Mesodermal cell (in vitro differentiated cells): ENCODE measurements around the gene ZCCHC7.

Source experiments
- H3K27ac ChIP-seq: 2 replicates; pipeline ENCODE4 v1.7.0; 2013; ENCODE audit warnings: mild to moderate bottlenecking, low read depth, low read length, moderate library complexity; ENCODE audit not compliant: severe bottlenecking
- H3K36me3 ChIP-seq: 2 replicates; pipeline ENCODE4 v1.7.1; 2013; ENCODE audit warnings: mild to moderate bottlenecking, low read length, moderate library complexity; ENCODE audit not compliant: control insufficient read depth, insufficient read depth
- H3K4me1 ChIP-seq: one replicate; pipeline ENCODE4 v1.7.1; 2013; ENCODE audit warnings: mild to moderate bottlenecking, low read length; ENCODE audit not compliant: insufficient read depth, control insufficient read depth, poor library complexity, severe bottlenecking
- H3K4me3 ChIP-seq: 2 replicates; pipeline ENCODE4 v1.7.0; 2013; ENCODE audit warnings: low read length, control low read depth, mild to moderate bottlenecking; ENCODE audit not compliant: insufficient read depth, poor library complexity, severe bottlenecking; ENCODE audit errors: extremely low read depth
- H3K9me3 ChIP-seq: 2 replicates; pipeline ENCODE4 v1.7.1; 2013; ENCODE audit warnings: mild to moderate bottlenecking, low read length, moderate library complexity; ENCODE audit not compliant: control insufficient read depth
- WGBS, 2 experiments: methylation state at CpG; one replicate each; pipeline ENCODE4 v1.1.5; 2013; ENCODE audit warnings: missing lambda C conversion rate in 2 of 2; ENCODE audit not compliant: insufficient coverage in 2 of 2; 5-methylcytosine and 5-hydroxymethylcytosine counted together

ZCCHC7 gene

DNA sequence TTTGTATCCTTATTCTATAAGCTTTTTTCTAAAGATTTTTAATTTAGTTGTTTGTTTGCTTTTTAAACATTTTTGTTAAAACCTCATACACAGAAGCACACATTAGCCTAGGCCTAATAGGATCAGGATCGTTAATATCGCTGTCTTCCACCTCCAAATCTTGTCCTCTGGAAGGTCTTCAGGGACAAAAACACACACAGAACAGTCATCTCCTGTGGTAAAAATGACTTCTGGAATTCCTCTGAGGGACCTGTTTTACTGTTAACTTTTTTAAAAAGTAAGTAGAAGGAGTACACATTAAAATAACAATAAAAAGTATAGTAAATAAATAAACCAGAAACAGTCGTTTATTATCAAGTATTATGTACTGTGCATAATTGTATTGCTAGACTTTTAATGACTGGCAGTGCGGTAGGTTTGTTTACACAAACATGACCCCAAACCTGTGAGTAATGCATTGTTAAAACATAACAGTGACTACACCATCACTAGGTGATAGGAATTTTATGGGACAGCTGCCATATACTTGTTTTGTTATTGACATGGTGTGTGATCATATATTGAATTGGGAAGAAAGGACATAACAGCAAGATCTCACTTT, 109.6 kb downstream of the ZCCHC7 start:
- no peaks in the 10 kb centered on the region for H3K4me1 ChIP-seq
- WGBS, 2 experiments: 93 to 100% methylated on average over 1 to 2 of the region's 4 CpGs
- no peak overlapping the region for H3K27ac ChIP-seq
- H3K9me3 ChIP-seq: no peaks in the 10 kb centered on the region
- H3K4me3 ChIP-seq: no peak overlapping the region
- H3K36me3 ChIP-seq: no peaks in the 10 kb centered on the region

DNA sequence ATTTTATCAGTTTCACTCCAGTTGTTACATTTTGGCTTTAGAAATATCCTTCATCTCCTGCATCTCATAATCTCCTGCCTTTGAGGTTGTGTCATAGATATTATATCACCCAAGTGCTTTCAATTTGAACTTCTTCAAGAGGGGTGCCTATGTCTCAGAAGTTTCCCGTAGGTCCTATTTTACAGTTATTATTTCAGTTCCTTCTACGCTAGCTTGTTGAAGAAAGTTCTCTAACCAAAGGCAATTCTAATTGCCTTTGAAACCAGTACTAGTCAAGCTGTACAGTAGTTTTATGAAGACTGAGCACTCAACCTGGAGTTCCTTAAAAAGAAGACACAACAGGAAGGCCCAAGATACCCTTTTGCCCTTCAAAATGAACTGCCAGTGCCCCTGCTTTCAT, 116.4 kb downstream of the ZCCHC7 start:
- Histone ChIP-seq H3K27ac (no peak overlapping the region), H3K4me3 (no peak overlapping the region)

DNA sequence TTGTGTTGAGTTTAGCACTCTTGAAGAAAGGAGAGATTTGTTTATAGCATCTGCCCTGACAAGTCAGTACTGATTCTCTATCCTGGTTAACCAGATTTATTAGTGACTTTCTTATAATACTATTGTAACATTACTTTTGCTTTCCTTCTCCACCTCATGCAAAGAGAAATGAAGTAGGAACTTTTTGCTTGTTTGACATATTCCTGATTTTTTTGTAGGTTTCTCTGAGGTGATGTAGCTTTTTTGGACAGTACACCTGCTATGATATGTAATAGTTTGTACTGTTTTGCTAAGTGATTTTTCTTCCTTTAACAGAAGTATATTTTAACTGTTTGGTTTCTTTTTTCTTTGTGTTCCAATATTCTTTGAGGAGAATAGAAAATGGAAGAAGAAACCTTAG, 117.7 kb downstream of the ZCCHC7 start:
- Histone ChIP-seq H3K4me1 (no peaks in the 10 kb centered on the region), H3K4me3 (no peak overlapping the region), H3K9me3 (no peaks in the 10 kb centered on the region), H3K36me3 (peaks cover 4% of the 10 kb centered on the region), H3K27ac (no peak overlapping the region)

More for the DNA sequence above, 116.4 kb downstream of the ZCCHC7 start:
- no peaks in the 10 kb centered on the region for H3K9me3 ChIP-seq
- peaks cover 4% of the 10 kb centered on the region for H3K36me3 ChIP-seq
- 92% methylated on average over 2 of the region's 2 CpGs; no CpG with 5 or more reads in 1 of the 2 experiments for WGBS, 2 experiments
- H3K4me1 ChIP-seq: no peaks in the 10 kb centered on the region

DNA sequence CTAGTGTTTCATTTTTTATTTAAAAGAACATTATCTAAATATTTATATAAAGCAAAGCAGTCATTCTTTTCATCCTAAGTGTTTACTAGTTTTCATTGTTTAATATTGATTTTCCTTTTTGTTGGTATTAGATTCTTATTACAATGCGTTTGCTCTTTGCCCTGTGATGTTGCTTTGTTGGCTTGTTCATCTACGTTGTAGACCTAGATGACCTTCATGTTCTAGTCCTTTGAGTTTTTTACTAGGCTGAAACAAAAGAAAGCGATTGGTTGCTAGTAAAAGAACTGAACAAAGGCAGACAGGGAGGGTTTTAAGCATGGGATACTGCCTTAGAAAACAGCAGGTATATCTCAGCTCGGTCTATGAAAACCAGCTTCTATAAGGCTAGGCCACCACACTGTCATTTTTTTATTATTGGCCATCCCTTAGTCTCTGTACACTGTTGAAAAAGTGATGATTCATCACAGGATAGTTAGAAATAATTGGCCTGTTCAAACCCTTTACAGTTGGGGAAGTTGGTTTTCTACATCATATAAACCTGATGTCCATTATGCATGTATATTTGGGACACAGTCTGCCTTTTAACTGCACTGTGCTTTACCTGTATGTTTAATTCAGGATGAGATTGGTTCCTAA, 119.0 kb downstream of the ZCCHC7 start:
- no peaks in the 10 kb centered on the region for H3K9me3 ChIP-seq
- H3K27ac ChIP-seq: no peak overlapping the region
- no peak overlapping the region for H3K4me3 ChIP-seq
- 63 to 83% methylated on average over 2 to 4 of the region's 4 CpGs for WGBS, 2 experiments
- H3K4me1 ChIP-seq: no peaks in the 10 kb centered on the region
- H3K36me3 ChIP-seq: peaks cover 4% of the 10 kb centered on the region

DNA sequence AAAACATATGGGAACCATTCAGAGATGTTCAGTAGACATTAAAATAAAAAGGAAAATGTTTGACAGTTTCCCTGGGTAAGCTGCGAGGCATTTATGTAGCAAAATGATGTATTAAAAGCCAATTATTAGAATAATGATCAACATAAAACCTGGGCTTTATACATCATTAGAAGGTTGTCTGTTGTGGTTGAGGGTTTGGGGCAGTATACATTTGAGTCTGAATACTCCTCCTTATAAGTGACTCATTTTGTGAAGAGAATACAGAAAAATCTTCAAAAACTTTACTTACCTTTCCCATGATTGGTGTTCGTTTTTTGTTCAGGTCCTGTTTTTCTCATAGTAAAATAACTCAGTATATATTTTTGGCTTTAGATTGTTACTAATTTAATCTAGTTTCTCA, 119.5 kb downstream of the ZCCHC7 start:
- no peaks in the 10 kb centered on the region for H3K9me3 ChIP-seq
- no peak overlapping the region for H3K27ac ChIP-seq
- no peak overlapping the region for H3K4me3 ChIP-seq
- H3K4me1 ChIP-seq: no peaks in the 10 kb centered on the region
- WGBS, 2 experiments: no CpG with 5 or more reads among the region's 2 CpGs
- H3K36me3 ChIP-seq: peaks cover 4% of the 10 kb centered on the region

DNA sequence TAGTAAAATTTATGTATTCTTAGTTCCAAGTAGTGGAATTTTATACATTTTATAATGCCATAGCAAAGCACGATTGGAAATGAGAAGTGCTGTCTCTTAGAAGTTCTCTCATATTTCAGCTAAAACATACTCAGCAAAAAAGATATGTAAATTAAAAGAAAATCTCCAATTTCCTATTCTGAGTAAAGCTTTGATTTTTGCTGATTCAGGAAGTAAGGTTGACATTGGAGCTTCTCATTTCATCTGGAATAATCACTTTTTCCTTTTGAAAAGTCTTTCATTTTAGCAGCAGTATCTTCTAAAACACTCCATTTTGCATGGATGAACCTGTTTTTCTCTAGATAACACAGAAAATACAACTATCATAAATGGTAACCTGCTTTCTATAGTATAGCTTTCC, 121.0 kb downstream of the ZCCHC7 start:
- H3K27ac ChIP-seq: no peak overlapping the region
- no peaks in the 10 kb centered on the region for H3K4me1 ChIP-seq
- peaks cover 4% of the 10 kb centered on the region for H3K36me3 ChIP-seq
- WGBS, 2 experiments: no CpG with 5 or more reads among the region's 1 CpG
- H3K9me3 ChIP-seq: no peaks in the 10 kb centered on the region
- no peak overlapping the region for H3K4me3 ChIP-seq

DNA sequence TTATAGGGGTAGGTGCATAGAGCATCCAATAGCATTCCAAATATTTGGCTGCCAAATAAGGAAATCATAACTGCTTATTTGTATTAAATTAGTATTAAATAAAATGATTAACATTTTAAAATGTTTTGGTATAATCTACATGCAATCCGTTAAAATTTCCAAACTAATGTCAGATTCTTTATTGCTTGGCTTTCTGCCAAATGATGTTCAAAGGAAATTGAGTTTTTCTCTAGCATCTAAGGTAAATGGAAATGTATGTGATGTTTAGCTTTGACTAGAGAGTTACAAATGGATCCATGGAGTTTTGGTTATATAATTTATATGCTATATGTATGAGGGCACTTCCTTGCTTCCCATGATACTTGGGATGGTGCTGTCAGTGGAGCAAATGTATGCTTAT, 121.7 kb downstream of the ZCCHC7 start:
- Histone ChIP-seq H3K27ac (no peak overlapping the region), H3K36me3 (no peaks in the 10 kb centered on the region), H3K4me3 (no peak overlapping the region), H3K4me1 (no peaks in the 10 kb centered on the region), H3K9me3 (no peaks in the 10 kb centered on the region)
- WGBS, 2 experiments: no CpG with 5 or more reads among the region's 1 CpG

DNA sequence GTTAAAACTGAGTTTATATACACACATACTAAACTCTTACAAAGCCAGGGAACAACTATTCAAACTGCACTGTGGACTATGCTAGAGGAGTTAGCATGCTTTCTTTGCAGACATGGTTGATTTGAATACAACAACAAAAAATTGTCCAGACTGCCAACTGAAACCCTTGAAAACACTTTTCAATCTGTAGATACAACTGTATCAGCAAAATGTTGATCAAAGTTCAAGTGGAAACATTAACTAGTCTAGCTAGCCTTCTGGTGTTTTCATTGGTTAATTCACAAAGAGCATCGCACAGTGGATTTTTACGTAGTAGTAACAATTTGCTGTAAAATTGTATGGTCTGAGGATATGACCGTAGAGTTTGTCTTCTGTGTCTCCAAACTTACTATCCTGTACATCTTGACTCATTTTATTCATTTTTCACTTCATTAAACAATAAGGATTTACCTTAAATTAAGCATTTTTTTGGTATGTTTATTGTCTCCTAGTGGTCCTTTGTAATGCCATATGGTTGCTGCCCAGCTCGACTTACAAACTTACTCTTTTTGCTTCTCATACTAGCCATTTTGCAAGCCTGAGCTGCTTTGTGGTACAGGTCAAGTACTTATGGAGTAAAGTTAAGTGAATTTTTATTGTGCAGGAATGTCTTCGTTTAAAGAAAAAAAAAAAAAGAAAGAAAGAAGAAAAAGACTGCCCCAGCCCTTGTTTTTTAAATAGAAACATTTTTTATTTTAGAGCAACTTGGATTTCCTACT, 123.4 kb downstream of the ZCCHC7 start:
- Histone ChIP-seq H3K4me3 (no peak overlapping the region), H3K4me1 (no peaks in the 10 kb centered on the region), H3K9me3 (no peaks in the 10 kb centered on the region), H3K36me3 (no peaks in the 10 kb centered on the region), H3K27ac (no peak overlapping the region)
- WGBS, 2 experiments: 82% methylated on average over 2 of the region's 5 CpGs; no CpG with 5 or more reads in 1 of the 2 experiments

DNA sequence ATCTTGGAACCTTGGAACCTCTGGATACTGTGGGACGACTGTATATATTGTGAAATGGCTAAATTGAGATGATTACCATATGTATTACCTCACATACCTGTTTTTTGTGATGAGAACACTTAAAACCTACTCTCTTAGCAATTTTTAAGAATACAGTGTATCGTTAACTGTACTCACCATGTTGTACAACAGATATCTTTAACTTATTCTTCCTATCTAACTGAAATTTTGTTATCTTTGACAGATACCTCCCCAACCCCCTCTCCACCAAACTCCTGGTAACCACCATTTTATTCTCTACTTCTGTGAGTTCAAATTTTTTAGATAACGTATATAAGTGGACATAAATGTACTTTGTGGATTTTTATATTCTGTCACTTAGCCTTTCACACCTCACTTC, 126.5 kb downstream of the ZCCHC7 start:
- no peaks in the 10 kb centered on the region for H3K9me3 ChIP-seq
- WGBS, 2 experiments: 100% methylated on average over 1 of the region's 3 CpGs; no CpG with 5 or more reads in 1 of the 2 experiments
- no peaks in the 10 kb centered on the region for H3K4me1 ChIP-seq
- no peaks in the 10 kb centered on the region for H3K36me3 ChIP-seq
- H3K4me3 ChIP-seq: no peak overlapping the region
- no peak overlapping the region for H3K27ac ChIP-seq

DNA sequence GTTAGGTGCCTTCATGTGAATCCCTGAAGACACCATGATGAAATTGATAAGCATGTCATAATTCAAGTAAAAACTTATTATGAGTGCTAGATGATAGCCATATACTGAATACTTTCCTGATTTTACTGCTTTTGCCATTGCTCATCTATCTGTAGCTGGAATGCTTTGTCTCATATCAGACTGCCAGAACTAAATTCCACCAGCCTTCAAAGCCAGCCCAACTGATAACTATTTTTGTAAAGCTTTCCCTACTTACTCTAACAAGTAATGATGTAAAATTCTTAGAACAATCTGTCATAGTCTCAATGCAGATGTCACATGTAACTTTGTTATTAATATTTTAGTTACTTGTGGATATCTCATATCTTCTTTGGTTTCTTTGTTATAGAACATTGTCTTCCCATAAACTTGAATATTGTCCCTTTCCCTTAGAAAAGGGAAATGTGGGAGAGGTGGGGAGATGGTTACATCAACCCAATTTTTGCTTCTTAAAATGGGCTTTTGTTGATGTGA, 128.3 kb downstream of the ZCCHC7 start:
- Histone ChIP-seq H3K4me3 (no peak overlapping the region), H3K27ac (no peak overlapping the region), H3K36me3 (no peaks in the 10 kb centered on the region), H3K4me1 (no peaks in the 10 kb centered on the region), H3K9me3 (no peaks in the 10 kb centered on the region)

DNA sequence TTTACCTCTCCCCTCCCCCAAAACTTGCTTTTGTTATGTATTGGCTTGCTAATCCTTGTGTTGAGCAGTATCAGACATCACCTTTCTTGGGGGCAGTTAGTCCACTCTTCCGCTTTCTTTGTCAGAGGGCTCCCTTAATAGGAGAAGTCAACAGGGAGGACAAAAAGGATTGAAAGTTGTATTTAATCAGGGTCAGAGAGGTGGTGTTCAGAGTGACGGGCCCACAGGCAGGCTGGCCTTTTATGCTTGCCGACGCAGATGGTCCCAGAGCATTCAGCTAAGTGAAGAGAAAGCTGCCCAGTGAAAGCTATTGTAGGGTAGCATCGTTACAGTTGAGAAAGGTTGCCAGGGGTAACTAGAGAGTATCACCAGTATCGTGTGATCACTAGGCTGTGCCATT, 131.1 kb downstream of the ZCCHC7 start:
- 30 to 31% methylated on average over 5 to 6 of the region's 6 CpGs for WGBS, 2 experiments
- no peak overlapping the region for H3K4me3 ChIP-seq
- H3K4me1 ChIP-seq: no peaks in the 10 kb centered on the region
- no peak overlapping the region for H3K27ac ChIP-seq
- no peaks in the 10 kb centered on the region for H3K9me3 ChIP-seq
- no peaks in the 10 kb centered on the region for H3K36me3 ChIP-seq
